SK-N-SH (cell line): ENCODE measurements around the gene TFG. TPM values are rescaled to one million over a fixed set of nuclear protein-coding genes. Genes with fewer than 3 reads are reported as not detected.

Experiments used
- CTCF ChIA-PET: fragments of 300-600, 350-600 bp; formaldehyde crosslinking; extraction: SDS; loops from one replicate; lab custom pipeline; 2021; lab: Yijun Ruan, JAX
- POLR2A ChIA-PET: fragments of 350-600 bp; sonication (Branson Sonifier 250); formaldehyde crosslinking; extraction: SDS; loops from one replicate; lab custom pipeline; 2020; ENCODE audit warnings: antibody characterized with exemption, inconsistent platforms; lab: Yijun Ruan, JAX
- DNase-seq: peaks from one replicate; pipeline ENCODE4 v3.0.0; 2012
- H2AFZ ChIP-seq: fragments of 200-600 bp; sonication (generic); 2 replicates; pipeline ENCODE4 v1.8.1; 2016; ENCODE audit warnings: antibody characterized with exemption, mild to moderate bottlenecking, low read depth
- H3F3A ChIP-seq: fragments of 200-600 bp; sonication (generic); replicated peaks from 2 replicates; pipeline ENCODE3; 2016; ENCODE audit warnings: antibody characterized with exemption, mild to moderate bottlenecking; ENCODE audit not compliant: insufficient read depth
- H3K27ac ChIP-seq, 2 experiments: fragments of 200-500 bp in 1 of 2; fragments of 200-600 bp in 1 of 2; sonication (Bioruptor generic) in 1 of 2; sonication (generic), shearing (Covaris generic) in 1 of 2; 2 replicates each; pipeline versions ENCODE4 v1.5.1 to v1.6.1; 2014 to 2016; ENCODE audit warnings: low read depth in 2 of 2, inconsistent platforms in 1 of 2, low read length in 1 of 2, mild to moderate bottlenecking in 1 of 2, mixed read lengths in 1 of 2
- H3K27me3 ChIP-seq: fragments of 200-600 bp; sonication (generic), shearing (Covaris generic); 2 replicates; pipeline ENCODE4 v1.6.1; 2016; ENCODE audit warnings: mixed run types; ENCODE audit not compliant: insufficient read depth
- H3K36me3 ChIP-seq, 2 experiments: fragments of 200-500 bp in 1 of 2; fragments of 200-600 bp in 1 of 2; sonication (Bioruptor generic) in 1 of 2; sonication (generic) in 1 of 2; replicated peaks in 1 of 2; 2 replicates each; pipeline versions ENCODE3 to v1.5.1; 2014 to 2016; ENCODE audit warnings: low read length in 1 of 2, mild to moderate bottlenecking in 1 of 2; ENCODE audit not compliant: insufficient read depth in 2 of 2, control insufficient read depth in 1 of 2
- H3K4me1 ChIP-seq, 2 experiments: fragments of 200-500 bp in 1 of 2; fragments of 200-600 bp in 1 of 2; sonication (Bioruptor generic) in 1 of 2; sonication (generic), shearing (Covaris generic) in 1 of 2; 2 replicates each; pipeline versions ENCODE4 v1.5.1 to v1.6.1; 2014 to 2016; ENCODE audit warnings: low read depth in 1 of 2, low read length in 1 of 2, mixed run types in 1 of 2; ENCODE audit not compliant: insufficient read depth in 2 of 2, control insufficient read depth in 1 of 2
- H3K4me2 ChIP-seq: fragments of 200-600 bp; sonication (generic), shearing (Covaris generic); 2 replicates; pipeline ENCODE4 v1.6.1; 2017; ENCODE audit warnings: mixed run types
- H3K4me3 ChIP-seq, 2 experiments: fragments of 200-500 bp in 1 of 2; fragments of 200-600 bp in 1 of 2; sonication (Bioruptor generic) in 1 of 2; sonication (generic), shearing (Covaris generic) in 1 of 2; 2 replicates each; pipeline versions ENCODE4 v1.5.1 to v1.8.1; 2014 to 2016; ENCODE audit warnings: low read depth in 2 of 2, inconsistent platforms in 1 of 2, low read length in 1 of 2, mild to moderate bottlenecking in 1 of 2, mixed read lengths in 1 of 2, moderate library complexity in 1 of 2
- H3K79me2 ChIP-seq: fragments of 200-600 bp; sonication (generic); 2 replicates; pipeline ENCODE4 v1.8.1; 2017; ENCODE audit warnings: mild to moderate bottlenecking; ENCODE audit not compliant: insufficient read depth
- H3K9ac ChIP-seq: fragments of 200-600 bp; sonication (generic); 2 replicates; pipeline ENCODE4 v1.6.1; 2017; ENCODE audit warnings: mixed run types
- H3K9me2 ChIP-seq: fragments of 200-600 bp; sonication (generic); 2 replicates; pipeline ENCODE4 v1.6.1; 2017; ENCODE audit warnings: mixed run types
- H3K9me3 ChIP-seq: fragments of 200-600 bp; sonication (generic); 2 replicates; pipeline ENCODE4 v1.6.1; 2017; ENCODE audit warnings: mixed run types, mild to moderate bottlenecking, moderate library complexity
- H4K20me1 ChIP-seq: fragments of 200-600 bp; sonication (generic); 2 replicates; pipeline ENCODE4 v1.6.1; 2017; ENCODE audit warnings: mild to moderate bottlenecking, mixed run types; ENCODE audit not compliant: insufficient read depth
- CHD2 ChIP-seq: fragments of 150-350 bp; IDR thresholded peaks from 2 replicates; pipeline ENCODE4 v1.6.1; 2018; ENCODE audit warnings: low read length; ENCODE audit not compliant: partially characterized antibody
- ELF1 ChIP-seq: IDR thresholded peaks from 2 replicates; pipeline ENCODE4 v1.4.0; 2012
- FOSL2 ChIP-seq: IDR thresholded peaks from 2 replicates; pipeline ENCODE4 v1.4.0; 2012; ENCODE audit warnings: low read depth, mild to moderate bottlenecking, moderate library complexity, borderline replicate concordance
- GATA2 ChIP-seq: sonication (generic); formaldehyde crosslinking; IDR thresholded peaks from 2 replicates; pipeline ENCODE4 v1.5.0; 2020; ENCODE audit warnings: mild to moderate bottlenecking, missing genetic modification reagents
- NFIC ChIP-seq: IDR thresholded peaks from 2 replicates; pipeline ENCODE4 v1.4.0; 2012; ENCODE audit warnings: borderline replicate concordance
- NRF1 ChIP-seq: IDR thresholded peaks from 2 replicates; pipeline ENCODE4 v1.6.1; 2012; ENCODE audit warnings: low read depth, mild to moderate bottlenecking, low read length
- RAD21 ChIP-seq: IDR thresholded peaks from 2 replicates; pipeline ENCODE4 v1.6.1; 2012; ENCODE audit warnings: mild to moderate bottlenecking, low read length
- RCOR1 ChIP-seq: fragments of 150-350 bp; IDR thresholded peaks from 2 replicates; pipeline ENCODE4 v1.6.1; 2017; ENCODE audit warnings: antibody characterized with exemption, low read length
- REST ChIP-seq: IDR thresholded peaks from 2 replicates; pipeline ENCODE4 v1.6.1; 2012; ENCODE audit warnings: mild to moderate bottlenecking, low read depth, low read length, moderate library complexity
- RXRA ChIP-seq: IDR thresholded peaks from 2 replicates; pipeline ENCODE4 v1.4.0; 2012; ENCODE audit warnings: low read depth, mild to moderate bottlenecking, borderline replicate concordance
- TCF12 ChIP-seq: IDR thresholded peaks from 2 replicates; pipeline ENCODE4 v1.4.0; 2012
- WGBS: methylation state at CpG from one replicate; pipeline ENCODE4 v1.1.6; 2017; ENCODE audit warnings: low lambda C conversion rate; 5-methylcytosine and 5-hydroxymethylcytosine counted together
- polyA plus RNA-seq, 3 experiments: library from polyadenylated mRNA; depleted of rRNA; stranded (reverse); fragments of >200 nt; gene quantifications; 2 replicates each; pipeline ENCODE4 v1.2.3, GENCODE V29; 2012
- TF ChIP-seq, protein P1 (sequence below): IDR thresholded peaks from 2 replicates; pipeline ENCODE4; 2012
- TF ChIP-seq, protein P2 (sequence below): fragments of 150-350 bp; IDR thresholded peaks from 2 replicates; pipeline ENCODE4 v1.6.1; 2017; ENCODE audit warnings: antibody characterized with exemption, low read length, low read depth, borderline replicate concordance

Gene TFG
- polyA plus RNA-seq, 1 of the 3 experiments (the other 2 are of a cell fraction), result 83.1 TPM

DNA sequence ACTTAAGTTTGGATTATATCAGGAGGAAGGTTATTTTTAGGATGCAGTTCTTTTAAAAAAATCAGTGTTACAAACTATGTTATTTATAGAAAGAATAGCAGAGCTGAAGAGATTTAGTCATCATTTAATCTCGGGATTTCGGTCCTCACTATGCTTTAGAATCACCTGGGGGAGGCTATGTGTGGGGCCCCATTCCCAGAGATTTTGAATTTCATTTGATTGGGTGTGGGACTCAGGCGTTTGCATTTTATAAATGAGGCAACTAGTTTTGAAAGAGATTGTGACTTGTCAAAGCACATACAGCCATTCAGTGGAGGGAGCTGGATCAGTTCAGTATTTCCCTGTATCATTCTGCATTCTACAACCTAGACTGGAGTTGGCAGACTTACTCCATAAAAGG, 36.8 kb downstream of the TFG start:
- ChIA-PET POLR2A (no interaction called here), CTCF (interaction anchor here (0.9 to 1.8 kb wide), 3 partner anchors 8 to 450 kb away, joined by 3 to 6 read pairs (median 3); no protein-coding TSS in a partner anchor)
- Histone ChIP-seq H3K79me2 (0 out of 2 replicates have a peak, but pooled peaks cover 6% of the 10 kb centered on the region), H3K9me3 (no peaks in the 10 kb centered on the region), H3K36me3 (peaks cover 94 to 97% of the 10 kb centered on the region in 2 experiments), H2AFZ (no peak overlapping the region), H3K9ac (no peak overlapping the region), H3K4me3 (no peak overlapping the region), H3K27ac (no peak overlapping the region), H3K4me2 (no peak overlapping the region), H3K9me2 (no peaks in the 10 kb centered on the region), H3K4me1 (no peaks in the 10 kb centered on the region; a peak in 1 of 4 replicates), H4K20me1 (no peaks in the 10 kb centered on the region), H3F3A (peaks cover 22% of the 10 kb centered on the region), H3K27me3 (no peaks in the 10 kb centered on the region)
- WGBS, result 96% methylated on average over 3 of the region's 3 CpGs
- no peak for TF ChIP-seq TCF12
- TF ChIP-seq RAD21, result 0 out of 2 replicates have a peak, but pooled peaks have one; percentile 4
- DNase-seq, result no peak

GRCh38 chr3:100748220-100748619, 38.9 kb downstream of the TFG start:
- H2AFZ ChIP-seq, result no peak overlapping the region
- POLR2A ChIA-PET, result no interaction called here
- DNase-seq, result no peak

More at GRCh38 chr3:100748220-100748619, 38.9 kb downstream of the TFG start:
- Histone ChIP-seq H3K4me2 (no peak overlapping the region), H3K4me3 (no peak overlapping the region), H3K4me1 (no peaks in the 10 kb centered on the region; a peak in 1 of 4 replicates), H3K79me2 (no peaks in the 10 kb centered on the region), H3K9me2 (no peaks in the 10 kb centered on the region), H4K20me1 (no peaks in the 10 kb centered on the region), H3K9ac (no peak overlapping the region), H3K27ac (no peak overlapping the region), H3F3A (peaks cover 22% of the 10 kb centered on the region), H3K9me3 (no peaks in the 10 kb centered on the region), H3K27me3 (no peaks in the 10 kb centered on the region), H3K36me3 (peaks cover 95 to 96% of the 10 kb centered on the region in 2 experiments)
- 98% methylated on average over 6 of the region's 6 CpGs for WGBS
- CTCF ChIA-PET, result interaction anchor here (1.1 to 2.4 kb wide), 2 partner anchors 11 to 12 kb away, joined by 3 to 6 read pairs; no protein-coding TSS in a partner anchor
- TF ChIP-seq, protein P1, sequence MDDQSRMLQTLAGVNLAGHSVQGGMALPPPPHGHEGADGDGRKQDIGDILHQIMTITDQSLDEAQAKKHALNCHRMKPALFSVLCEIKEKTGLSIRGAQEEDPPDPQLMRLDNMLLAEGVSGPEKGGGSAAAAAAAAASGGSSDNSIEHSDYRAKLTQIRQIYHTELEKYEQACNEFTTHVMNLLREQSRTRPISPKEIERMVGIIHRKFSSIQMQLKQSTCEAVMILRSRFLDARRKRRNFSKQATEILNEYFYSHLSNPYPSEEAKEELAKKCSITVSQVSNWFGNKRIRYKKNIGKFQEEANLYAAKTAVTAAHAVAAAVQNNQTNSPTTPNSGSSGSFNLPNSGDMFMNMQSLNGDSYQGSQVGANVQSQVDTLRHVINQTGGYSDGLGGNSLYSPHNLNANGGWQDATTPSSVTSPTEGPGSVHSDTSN, result no peak
- TF ChIP-seq RCOR1, result no peak
- TF ChIP-seq RXRA, result no peak
- no peak for TF ChIP-seq FOSL2
- no peak for TF ChIP-seq RAD21
- no peak for TF ChIP-seq REST
- TF ChIP-seq NRF1, result no peak
- no peak for TF ChIP-seq NFIC
- no peak for TF ChIP-seq GATA2 (CRISPR knock-in tag)
- no peak for TF ChIP-seq TCF12
- TF ChIP-seq, protein P2, sequence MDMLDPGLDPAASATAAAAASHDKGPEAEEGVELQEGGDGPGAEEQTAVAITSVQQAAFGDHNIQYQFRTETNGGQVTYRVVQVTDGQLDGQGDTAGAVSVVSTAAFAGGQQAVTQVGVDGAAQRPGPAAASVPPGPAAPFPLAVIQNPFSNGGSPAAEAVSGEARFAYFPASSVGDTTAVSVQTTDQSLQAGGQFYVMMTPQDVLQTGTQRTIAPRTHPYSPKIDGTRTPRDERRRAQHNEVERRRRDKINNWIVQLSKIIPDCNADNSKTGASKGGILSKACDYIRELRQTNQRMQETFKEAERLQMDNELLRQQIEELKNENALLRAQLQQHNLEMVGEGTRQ, result no peak
- TF ChIP-seq CHD2, result no peak
- TF ChIP-seq ELF1, result no peak
